ENCODE measurements around the gene ILKAP. TPM values are rescaled to one million over a fixed set of nuclear protein-coding genes. Genes with fewer than 3 reads are reported as not detected.

ILKAP gene
- polyA plus RNA-seq, 1 of the 3 experiments (the other 2 are of a cell fraction) = 49.2 TPM

- H3K4me3 ChIP-seq (ENCODE audit: low read depth in 2 of 2, low read length in 1 of 2) = no peak overlapping the region
- 81% methylated on average over 9 of the region's 10 CpGs for WGBS (ENCODE audit: low lambda C conversion rate)
- DNase-seq = no peak
- POLR2A ChIA-PET = no interaction called here
- no peaks in the 10 kb centered on the region for H3F3A ChIP-seq (replicated peaks; ENCODE audit: insufficient read depth)
- H3K4me2 ChIP-seq = peak overlapping the region; percentile 67; the same call in 1 of the 2 replicates
- no peaks in the 10 kb centered on the region for H3K9me2 ChIP-seq
- no peak overlapping the region for H3K9ac ChIP-seq
- H3K27me3 ChIP-seq (ENCODE audit: insufficient read depth) = no peaks in the 10 kb centered on the region
- H3K4me1 ChIP-seq (ENCODE audit: control insufficient read depth in 1 of 2, insufficient read depth in 2 of 2, low read depth in 1 of 2, low read length in 1 of 2) = peaks cover 2 to 4% of the 10 kb centered on the region in 2 experiments; a peak in 1 of 4 replicates
- H4K20me1 ChIP-seq (ENCODE audit: insufficient read depth) = no peaks in the 10 kb centered on the region
- no peaks in the 10 kb centered on the region for H3K79me2 ChIP-seq (ENCODE audit: insufficient read depth)
- no peak overlapping the region; the same call in 1 of the 2 replicates for H2AFZ ChIP-seq (ENCODE audit: low read depth)
- CTCF ChIA-PET = interaction anchor here (0.6 to 7.1 kb wide), 12 partner anchors 11 to 739 kb away, joined by 3 to 58 read pairs (median 4); no protein-coding TSS in a partner anchor
- TF ChIP-seq TAF1 (IDR thresholded peaks at IDR 0.05; ENCODE audit: borderline replicate concordance, low read depth, low read length) (no peak), SIN3A (IDR thresholded peaks at IDR 0.05; ENCODE audit: borderline replicate concordance, low read depth, low read length) (no peak), SMC3 (IDR thresholded peaks at IDR 0.05; ENCODE audit: low read depth, low read length) (no peak), ELF1 (IDR thresholded peaks at IDR 0.05) (no peak), GABPA (IDR thresholded peaks at IDR 0.05; ENCODE audit: low read depth) (no peak), FOXM1 (IDR thresholded peaks at IDR 0.05; ENCODE audit: low read depth) (no peak), RFX5 (IDR thresholded peaks at IDR 0.05; ENCODE audit: low read length) (no peak), NRF1 (IDR thresholded peaks at IDR 0.05; ENCODE audit: low read depth, low read length) (no peak)
- TF ChIP-seq, protein P1, sequence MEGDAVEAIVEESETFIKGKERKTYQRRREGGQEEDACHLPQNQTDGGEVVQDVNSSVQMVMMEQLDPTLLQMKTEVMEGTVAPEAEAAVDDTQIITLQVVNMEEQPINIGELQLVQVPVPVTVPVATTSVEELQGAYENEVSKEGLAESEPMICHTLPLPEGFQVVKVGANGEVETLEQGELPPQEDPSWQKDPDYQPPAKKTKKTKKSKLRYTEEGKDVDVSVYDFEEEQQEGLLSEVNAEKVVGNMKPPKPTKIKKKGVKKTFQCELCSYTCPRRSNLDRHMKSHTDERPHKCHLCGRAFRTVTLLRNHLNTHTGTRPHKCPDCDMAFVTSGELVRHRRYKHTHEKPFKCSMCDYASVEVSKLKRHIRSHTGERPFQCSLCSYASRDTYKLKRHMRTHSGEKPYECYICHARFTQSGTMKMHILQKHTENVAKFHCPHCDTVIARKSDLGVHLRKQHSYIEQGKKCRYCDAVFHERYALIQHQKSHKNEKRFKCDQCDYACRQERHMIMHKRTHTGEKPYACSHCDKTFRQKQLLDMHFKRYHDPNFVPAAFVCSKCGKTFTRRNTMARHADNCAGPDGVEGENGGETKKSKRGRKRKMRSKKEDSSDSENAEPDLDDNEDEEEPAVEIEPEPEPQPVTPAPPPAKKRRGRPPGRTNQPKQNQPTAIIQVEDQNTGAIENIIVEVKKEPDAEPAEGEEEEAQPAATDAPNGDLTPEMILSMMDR (IDR thresholded peaks at IDR 0.05) = no peak
- no peaks in the 10 kb centered on the region for H3K36me3 ChIP-seq (replicated peaks in 1 of 2; ENCODE audit: control insufficient read depth in 1 of 2, insufficient read depth in 2 of 2, low read length in 1 of 2)
- no peaks in the 10 kb centered on the region for H3K9me3 ChIP-seq
- H3K27ac ChIP-seq (ENCODE audit: low read depth in 2 of 2, low read length in 1 of 2) = no peak overlapping the region
These were observed 43.8 kb downstream of the ILKAP start for GRCh38 chr2:238159661-238160205.

- Histone ChIP-seq H3K4me1 (ENCODE audit: control insufficient read depth in 1 of 2, insufficient read depth in 2 of 2, low read depth in 1 of 2, low read length in 1 of 2) (peaks cover 2 to 4% of the 10 kb centered on the region in 2 experiments; a peak in 1 of 4 replicates), H2AFZ (ENCODE audit: low read depth) (peak overlapping the region; percentile 70; the same call in 1 of the 2 replicates), H3K4me2 (peak overlapping the region; percentile 67; the same call in 1 of the 2 replicates), H3K9ac (peak overlapping the region; percentile 41; the same call in 1 of the 2 replicates), H4K20me1 (ENCODE audit: insufficient read depth) (no peaks in the 10 kb centered on the region), H3K9me3 (no peaks in the 10 kb centered on the region), H3K79me2 (ENCODE audit: insufficient read depth) (no peaks in the 10 kb centered on the region), H3K27me3 (ENCODE audit: insufficient read depth) (no peaks in the 10 kb centered on the region), H3K27ac (ENCODE audit: low read depth in 2 of 2, low read length in 1 of 2) (no peak overlapping the region), H3K4me3 (ENCODE audit: low read depth in 2 of 2, low read length in 1 of 2) (peak overlapping the region; percentile 41 to 49; a peak in 3 of 4 replicates), H3K36me3 (replicated peaks in 1 of 2; ENCODE audit: control insufficient read depth in 1 of 2, insufficient read depth in 2 of 2, low read length in 1 of 2) (no peaks in the 10 kb centered on the region), H3F3A (replicated peaks; ENCODE audit: insufficient read depth) (no peaks in the 10 kb centered on the region), H3K9me2 (no peaks in the 10 kb centered on the region)
- WGBS (ENCODE audit: low lambda C conversion rate) = 17% methylated on average over 12 of the region's 52 CpGs
- TF ChIP-seq YY1 (IDR thresholded peaks at IDR 0.05; ENCODE audit: low read depth) (no peak), EZH2phosphoT487 (IDR thresholded peaks at IDR 0.05; ENCODE audit: borderline replicate concordance, low read depth) (no peak), GABPA (IDR thresholded peaks at IDR 0.05; ENCODE audit: low read depth) (no peak), RCOR1 (IDR thresholded peaks at IDR 0.05; ENCODE audit: low read length) (no peak), EP300 (IDR thresholded peaks at IDR 0.05; ENCODE audit: borderline replicate concordance in 1 of 2, low read depth in 1 of 2, low read length in 1 of 2) (no peak), NFIC (IDR thresholded peaks at IDR 0.05; ENCODE audit: borderline replicate concordance) (no peak), GATA2 (CRISPR knock-in tag; IDR thresholded peaks at IDR 0.05) (no peak)
- TF ChIP-seq, protein P2, sequence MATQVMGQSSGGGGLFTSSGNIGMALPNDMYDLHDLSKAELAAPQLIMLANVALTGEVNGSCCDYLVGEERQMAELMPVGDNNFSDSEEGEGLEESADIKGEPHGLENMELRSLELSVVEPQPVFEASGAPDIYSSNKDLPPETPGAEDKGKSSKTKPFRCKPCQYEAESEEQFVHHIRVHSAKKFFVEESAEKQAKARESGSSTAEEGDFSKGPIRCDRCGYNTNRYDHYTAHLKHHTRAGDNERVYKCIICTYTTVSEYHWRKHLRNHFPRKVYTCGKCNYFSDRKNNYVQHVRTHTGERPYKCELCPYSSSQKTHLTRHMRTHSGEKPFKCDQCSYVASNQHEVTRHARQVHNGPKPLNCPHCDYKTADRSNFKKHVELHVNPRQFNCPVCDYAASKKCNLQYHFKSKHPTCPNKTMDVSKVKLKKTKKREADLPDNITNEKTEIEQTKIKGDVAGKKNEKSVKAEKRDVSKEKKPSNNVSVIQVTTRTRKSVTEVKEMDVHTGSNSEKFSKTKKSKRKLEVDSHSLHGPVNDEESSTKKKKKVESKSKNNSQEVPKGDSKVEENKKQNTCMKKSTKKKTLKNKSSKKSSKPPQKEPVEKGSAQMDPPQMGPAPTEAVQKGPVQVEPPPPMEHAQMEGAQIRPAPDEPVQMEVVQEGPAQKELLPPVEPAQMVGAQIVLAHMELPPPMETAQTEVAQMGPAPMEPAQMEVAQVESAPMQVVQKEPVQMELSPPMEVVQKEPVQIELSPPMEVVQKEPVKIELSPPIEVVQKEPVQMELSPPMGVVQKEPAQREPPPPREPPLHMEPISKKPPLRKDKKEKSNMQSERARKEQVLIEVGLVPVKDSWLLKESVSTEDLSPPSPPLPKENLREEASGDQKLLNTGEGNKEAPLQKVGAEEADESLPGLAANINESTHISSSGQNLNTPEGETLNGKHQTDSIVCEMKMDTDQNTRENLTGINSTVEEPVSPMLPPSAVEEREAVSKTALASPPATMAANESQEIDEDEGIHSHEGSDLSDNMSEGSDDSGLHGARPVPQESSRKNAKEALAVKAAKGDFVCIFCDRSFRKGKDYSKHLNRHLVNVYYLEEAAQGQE (IDR thresholded peaks at IDR 0.05; ENCODE audit: low read depth, low read length) = no peak
- TF ChIP-seq, protein P1 (IDR thresholded peaks at IDR 0.05) = no peak
- ChIA-PET CTCF (interaction anchor here (0.6 to 7.1 kb wide), 10 partner anchors 8 to 740 kb away, joined by 3 to 58 read pairs (median 4); no protein-coding TSS in a partner anchor), POLR2A (no interaction called here)
- DNase-seq = peak; percentile 83
These were observed 44.4 kb downstream of the ILKAP start for GRCh38 chr2:238159071-238159539.

Data from SK-N-SH (cell line).